Stimulated activated CD4-positive, alpha-beta T cell treated with anti-CD3 and anti-CD28 coated beads, Interleukin-1b, Interleukin-23, amount 100 ng/mL, for 4 hours (primary cell): ENCODE measurements around the gene FCN2.
"Not testable (repeated sequence)": the region's sequence is repeated elsewhere in the genome, so short reads cannot be mapped to it uniquely, and the experiment has no call there.

Source experiments
- DNase-seq, 2 donors: peaks; one replicate each; pipeline ENCODE4 v3.0.0-alpha.2; 2020; ENCODE audit warnings: low read depth in 2 of 2

FCN2 gene

DNA sequence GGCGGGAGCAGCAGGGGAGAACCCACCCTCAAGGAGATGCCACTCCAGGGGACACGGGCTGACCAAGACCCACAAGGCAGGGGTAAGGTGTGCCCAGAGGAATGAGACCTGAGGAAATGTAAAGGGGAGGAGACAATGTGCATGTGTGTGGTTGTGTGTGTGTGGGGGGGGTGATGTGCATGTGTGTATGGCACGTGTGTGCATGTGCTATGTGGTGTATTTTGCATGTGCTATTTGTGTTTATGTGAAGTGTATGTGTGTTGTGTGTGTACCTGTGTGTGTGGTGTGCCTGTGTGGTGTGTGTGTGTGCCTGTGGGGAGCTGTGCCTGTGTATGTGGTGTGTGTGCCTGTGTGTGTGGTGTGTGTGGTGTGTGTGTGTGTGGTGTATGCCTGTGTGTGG, 33.5 kb upstream of the FCN2 start:
- DNase-seq = no peak

GRCh38 chr9:134847752-134848432, 32.7 kb upstream of the FCN2 start:
- DNase-seq = no peak

DNA sequence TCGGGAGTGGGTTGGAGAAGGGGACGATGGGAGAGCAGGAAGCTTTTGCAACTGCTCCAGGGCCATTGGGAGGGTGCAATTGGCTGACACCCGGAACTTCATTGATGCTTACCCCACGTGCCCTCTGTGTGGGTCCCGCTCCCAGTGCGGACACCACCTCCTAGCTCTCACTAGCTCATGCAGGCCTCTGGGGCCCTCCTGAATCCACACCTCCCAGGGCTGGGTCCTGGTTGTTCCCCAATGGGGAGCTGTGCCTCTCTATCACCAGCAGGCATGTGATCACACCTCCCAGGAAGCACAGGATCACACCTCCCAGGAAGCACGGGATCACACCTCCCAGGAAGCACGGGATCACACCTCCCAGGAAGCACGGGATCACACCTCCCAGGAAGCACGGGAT, 32.1 kb upstream of the FCN2 start:
- no peak for DNase-seq

DNA sequence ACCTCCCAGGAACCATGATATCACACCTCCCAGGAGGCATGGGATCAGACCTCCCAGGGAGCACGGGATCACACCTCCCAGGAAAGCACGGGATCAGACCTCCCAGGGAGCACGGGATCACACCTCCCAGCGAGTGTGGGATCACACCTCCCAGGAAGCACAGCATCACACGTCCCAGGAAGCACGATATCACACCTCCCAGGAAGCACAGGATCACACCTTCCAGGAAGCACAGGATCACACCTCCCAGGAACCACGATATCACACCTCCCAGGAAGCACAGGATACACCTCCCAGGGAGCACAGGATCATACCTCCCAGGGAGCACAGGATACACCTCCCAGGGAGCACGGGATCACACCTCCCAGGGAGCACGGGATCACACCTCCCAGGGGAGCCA, 30.0 kb upstream of the FCN2 start:
- DNase-seq = no peak

DNA sequence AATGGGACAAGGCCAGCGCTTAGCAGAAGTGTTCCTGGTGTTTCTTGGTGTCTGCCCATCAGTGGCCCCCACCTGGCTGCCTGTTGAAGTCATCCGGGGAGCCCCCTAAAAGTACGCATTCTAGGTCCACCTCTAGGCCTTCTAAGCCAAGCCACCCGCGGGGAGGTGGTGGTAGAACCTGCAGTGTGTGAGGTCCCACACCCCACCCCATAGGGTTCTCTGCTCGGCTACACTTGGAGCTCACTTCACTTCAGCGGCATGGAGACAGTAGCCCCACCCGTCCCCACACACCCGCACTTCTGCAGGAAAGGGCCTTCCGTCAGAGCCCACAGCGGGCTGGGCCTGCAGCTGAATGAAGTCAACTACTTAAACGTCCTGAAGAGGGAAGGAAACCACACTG, 29.6 kb upstream of the FCN2 start:
- DNase-seq = no peak

- DNase-seq = no peak
These were observed 27.5 kb upstream of the FCN2 start for GRCh38 chr9:134852906-134853654.

DNA sequence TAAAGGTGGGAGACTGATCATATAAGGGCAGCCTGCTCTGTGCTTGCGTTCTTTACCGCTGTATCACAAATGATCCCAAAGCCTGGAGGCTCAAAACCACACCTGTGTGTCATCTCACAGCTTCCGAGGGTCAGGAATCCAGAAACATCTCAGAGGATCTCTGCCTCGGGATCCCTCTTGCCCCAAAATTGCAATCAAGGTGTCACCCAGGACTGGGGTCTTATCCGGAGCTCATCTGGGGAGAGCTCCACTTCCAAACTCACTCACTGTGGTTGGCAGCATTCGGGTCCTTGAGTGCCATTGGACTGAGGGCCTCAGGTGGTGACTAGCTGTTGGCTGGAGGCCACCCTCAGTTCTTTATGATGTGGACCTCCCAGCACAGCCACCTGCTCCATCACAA, 26.7 kb upstream of the FCN2 start:
- no peak for DNase-seq

DNA sequence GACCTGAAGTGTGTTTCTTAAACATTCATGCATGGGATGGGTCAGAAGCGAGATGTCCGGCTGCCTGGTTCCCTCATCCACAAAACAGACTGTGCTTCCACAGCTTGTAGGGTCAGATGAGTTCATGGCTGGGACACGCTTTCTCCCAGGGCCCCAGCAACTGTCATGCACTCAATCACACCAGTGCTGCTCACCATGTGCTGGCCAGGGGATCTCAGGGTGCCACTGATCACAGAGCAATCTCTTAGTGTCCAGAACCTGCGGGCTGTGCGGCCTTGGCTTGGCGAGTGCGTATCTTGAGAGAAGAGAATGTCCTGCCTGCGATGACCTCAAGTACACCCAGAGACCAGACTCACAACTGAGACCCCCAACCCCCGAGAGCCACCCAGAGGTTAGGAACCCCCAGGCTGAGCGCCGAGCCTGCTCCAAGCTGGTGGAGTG, 26.0 kb upstream of the FCN2 start:
- no peak for DNase-seq

DNA sequence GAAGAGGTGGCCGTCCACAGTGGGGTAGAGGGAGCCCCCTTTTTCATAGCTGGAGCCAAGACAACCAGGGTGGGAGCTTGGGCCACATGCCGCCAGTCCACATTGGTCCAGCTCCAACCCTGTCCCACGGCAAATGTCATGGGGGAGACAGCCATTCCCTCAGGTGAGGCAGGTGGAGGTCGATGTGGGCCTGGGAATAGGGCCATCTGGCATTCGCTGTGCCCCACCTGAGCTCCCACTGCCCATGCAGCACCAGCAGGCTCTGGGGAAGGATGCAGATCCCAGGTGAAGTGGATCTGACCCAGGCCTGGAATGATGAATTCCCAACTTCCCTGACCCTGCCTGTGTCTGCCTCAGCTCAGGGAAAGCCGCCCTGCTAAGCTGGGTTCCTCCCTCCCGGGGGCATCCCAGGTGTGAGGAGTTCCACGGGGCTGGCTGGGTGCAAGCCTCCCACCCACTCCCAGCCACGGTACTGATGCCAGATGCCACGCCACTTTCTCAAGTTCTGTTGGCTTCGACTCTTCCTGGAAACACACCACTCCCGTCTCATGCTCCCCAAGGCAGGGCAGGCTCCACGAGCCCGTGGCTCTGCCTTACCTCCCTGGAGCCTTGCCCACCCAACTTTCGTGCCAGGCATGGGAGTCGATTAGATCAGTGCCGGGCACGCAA, 25.2 kb upstream of the FCN2 start:
- DNase-seq = no peak

DNA sequence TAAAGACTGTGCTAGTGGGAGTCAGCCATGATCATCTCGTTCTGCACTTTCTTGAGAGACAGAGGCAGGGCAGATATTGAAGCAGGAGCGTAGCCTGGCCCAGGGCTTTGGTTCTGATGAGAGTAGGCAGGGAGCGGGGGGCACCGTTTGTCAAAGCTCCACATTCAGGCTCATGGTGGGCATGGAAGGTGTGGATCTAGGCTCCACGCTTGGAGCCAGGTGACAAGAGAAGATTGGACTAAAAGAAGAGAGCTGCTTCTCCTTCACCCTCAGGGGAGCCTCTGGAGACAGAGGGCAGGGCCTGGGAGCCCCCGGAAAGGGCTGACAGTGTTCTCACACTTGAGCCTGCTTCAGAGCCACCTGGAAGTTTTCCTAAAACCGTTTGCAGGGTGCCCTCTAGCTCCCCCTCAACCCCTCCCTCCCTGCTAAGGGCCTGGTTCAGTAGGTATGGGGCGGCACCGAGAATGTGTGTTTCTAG, 24.7 kb upstream of the FCN2 start:
- no peak for DNase-seq

DNA sequence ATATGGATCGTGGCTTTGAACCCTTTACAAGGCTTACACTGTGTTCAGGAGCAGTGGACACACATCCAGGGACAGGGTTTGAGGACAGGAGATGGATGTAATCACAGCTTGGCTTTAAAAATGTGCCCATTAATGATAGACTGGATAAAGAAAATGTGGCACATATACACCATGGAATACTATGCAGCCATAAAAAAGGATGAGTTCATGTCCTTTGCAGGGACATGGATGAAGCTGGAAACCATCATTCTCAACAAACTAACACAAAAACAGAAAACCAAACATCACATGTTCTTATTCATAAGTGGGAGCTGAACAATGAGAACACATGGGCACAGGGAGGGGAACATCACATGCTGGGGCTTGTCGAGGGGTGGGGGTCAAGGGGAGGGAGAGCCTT, 23.2 kb upstream of the FCN2 start:
- DNase-seq = not testable (repeated sequence)

GRCh38 chr9:134858051-134858841, 22.4 kb upstream of the FCN2 start:
- no peak for DNase-seq

DNA sequence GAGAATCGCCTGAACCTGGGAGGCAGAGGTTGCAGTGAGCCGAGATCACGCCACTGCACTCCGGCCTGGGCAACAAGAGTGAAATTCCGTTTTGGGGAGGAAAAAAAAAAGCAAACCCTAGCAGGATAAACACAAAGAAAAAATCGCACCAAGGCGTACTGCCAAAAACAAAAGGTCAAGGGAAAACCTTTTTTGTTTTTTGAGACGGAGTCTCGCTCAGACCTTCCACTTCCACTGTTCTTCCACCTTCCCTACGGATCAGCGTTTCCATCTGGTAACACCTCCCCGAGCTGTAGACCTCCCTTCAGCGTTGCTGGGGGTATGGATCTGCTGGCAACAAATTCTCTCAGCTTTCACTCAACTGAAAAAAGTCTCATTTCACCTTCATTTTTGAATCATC, 20.1 kb upstream of the FCN2 start:
- no peak for DNase-seq

GRCh38 chr9:134861595-134862334, 18.8 kb upstream of the FCN2 start:
- DNase-seq = no peak

- DNase-seq = no peak
These were observed 17.2 kb upstream of the FCN2 start for GRCh38 chr9:134863306-134863902.

DNA sequence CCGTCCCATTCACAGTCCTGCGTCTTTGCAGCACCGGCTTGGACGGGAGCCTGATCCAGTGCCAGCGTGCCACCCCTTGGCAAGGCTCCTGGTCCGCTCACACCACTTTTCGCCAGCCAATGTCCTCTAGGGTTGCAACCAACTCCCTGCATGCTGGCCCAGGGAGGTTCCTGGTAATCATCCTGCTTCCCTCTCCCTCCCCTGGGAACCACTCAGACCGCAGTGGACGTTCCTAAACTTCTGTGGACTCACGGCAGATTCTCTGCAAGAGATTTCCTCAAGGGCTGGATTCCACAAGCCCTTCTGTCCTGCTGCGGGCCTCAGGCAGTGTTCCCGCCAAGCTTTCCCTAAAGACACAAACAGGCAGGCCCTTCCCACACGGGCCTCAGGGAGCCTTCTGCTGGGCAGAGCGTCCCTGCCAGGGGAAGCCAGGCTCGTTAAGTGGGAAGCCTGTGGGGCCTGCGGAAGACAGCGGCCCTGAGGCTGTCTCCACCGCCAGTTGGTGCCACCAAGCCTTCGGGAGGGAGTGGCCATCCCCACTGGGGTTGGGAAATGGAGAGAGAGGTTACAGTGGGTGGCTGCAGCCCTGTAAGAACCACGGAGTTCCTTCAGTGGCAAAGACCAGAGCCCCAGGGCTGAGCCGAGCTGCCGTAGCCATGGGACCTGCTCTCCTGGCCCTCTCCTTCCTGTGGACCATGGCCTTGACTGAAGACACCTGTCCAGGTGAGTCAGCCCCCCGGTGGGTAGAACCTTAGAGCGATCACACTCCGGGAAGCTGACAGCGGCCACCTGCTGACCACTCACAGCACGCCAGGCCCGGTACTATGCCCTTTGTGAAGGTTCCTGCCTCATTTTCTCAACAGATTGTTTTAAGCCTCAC, 16.4 kb upstream of the FCN2 start:
- DNase-seq = no peak

- DNase-seq = no peak
These were observed 15.8 kb upstream of the FCN2 start for GRCh38 chr9:134864821-134865190.

DNA sequence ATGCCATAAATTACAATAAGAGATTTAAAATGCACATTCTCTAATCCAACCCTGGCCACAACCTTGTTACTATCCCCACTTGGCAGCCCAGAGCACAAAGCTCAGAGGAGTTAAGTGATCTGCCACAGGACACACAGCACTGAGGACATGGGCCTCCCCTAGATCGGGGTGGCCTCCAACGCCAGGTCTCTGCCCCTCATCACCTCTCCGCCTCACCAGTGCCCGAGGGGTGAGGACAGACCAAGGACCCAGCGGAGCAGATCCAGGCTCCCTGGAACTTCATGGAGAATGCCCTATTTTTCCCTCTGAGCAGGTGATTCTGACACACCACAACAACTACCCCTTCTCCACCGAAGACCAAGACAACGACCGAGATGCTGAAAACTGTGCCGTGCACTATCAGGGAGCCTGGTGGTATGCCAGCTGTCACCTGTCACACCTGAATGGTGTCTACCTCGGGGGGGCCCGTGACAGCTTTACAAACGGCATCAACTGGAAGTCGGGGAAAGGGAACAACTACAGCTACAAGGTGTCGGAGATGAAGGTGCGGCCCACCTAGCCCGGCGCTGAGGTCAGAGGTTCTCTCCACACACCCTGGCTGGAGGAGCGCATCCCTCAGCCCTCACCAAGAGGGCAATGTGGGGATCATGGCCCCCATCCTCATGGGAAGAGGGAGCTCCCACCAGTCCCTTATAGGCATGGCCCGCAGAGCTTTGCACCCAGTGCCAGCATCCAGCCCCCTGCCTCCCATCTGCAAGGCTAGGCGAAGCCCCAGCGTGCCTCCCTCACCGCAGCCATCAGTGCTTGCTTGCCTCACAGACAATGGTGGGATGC, 12.5 kb upstream of the FCN2 start:
- DNase-seq = no peak
